Stimulated activated CD4-positive, alpha-beta T cell treated with anti-CD3 and anti-CD28 coated beads, Interleukin-2, amount 100 ng/mL, for 4 hours (primary cell): Measurements from ENCODE around the gene GRIK3.
"Not testable (repeated sequence)": the region's sequence is repeated elsewhere in the genome, so short reads cannot be mapped to it uniquely, and the experiment has no call there.

Experiments used
- DNase-seq: peaks from one replicate; pipeline ENCODE4 v3.0.0-alpha.2; 2020; ENCODE audit warnings: low read depth

Gene GRIK3

GRCh38 chr1:36909946-36910725 is 124.2 kb downstream of the GRIK3 start:
- DNase-seq = no peak

DNA sequence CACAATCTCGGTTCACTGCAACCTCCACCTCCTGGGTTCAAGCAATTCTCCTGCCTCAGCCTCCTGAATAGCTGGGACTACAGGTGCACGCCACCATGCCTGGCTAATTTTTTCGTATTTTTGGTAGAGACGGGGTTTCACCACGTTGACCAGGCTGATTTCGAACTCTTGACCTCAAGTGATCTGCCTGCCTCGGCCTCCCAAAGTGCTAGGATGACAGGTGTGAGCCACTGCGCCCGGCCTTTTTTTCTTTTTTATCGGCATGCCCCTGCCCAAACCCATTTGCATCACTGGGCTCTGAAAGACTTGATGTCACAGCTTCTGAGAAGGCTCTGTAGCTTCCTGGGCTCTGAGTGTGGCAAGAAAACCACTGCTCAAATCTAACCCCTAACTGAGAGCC is 125.0 kb downstream of the GRIK3 start:
- not testable (repeated sequence) for DNase-seq

DNA sequence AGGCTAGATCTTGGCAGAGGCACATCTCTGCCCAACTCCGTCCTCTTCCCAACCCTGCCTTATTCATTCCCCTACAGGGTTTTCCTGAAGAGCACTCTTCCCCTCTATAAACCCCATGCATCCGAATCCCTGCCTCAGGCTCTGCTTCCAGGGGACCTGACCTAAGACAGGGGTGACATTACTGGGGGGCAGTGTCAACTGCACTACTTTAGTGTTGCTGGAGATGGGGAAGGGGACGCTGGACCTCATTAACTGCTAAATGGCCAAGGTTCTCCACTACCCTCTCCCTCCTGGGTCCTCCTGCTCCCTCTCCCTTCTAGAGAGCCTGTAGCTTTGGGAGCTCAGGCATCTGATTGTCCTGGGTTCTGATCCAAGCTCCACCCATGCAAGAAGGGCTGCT is 126.2 kb downstream of the GRIK3 start:
- no peak for DNase-seq

DNA sequence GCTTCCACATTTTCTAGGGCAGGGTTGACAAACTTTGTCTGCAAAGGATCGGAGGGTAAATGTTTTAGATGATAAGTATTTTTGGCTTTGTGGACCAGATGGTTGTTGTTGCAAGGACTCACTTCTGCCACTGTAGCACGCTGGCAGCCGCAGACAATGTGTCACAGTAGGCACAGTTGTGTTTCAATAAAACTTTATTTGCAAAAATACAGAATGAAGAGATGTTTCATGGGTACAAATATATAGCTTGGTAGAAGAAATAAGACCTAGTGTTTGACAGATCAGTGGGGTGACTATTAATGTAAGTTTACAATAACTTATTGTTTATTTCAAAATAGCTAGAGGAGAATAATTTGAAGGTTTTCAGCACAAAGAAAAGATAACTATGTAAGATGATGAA is 127.8 kb downstream of the GRIK3 start:
- DNase-seq = no peak

DNA sequence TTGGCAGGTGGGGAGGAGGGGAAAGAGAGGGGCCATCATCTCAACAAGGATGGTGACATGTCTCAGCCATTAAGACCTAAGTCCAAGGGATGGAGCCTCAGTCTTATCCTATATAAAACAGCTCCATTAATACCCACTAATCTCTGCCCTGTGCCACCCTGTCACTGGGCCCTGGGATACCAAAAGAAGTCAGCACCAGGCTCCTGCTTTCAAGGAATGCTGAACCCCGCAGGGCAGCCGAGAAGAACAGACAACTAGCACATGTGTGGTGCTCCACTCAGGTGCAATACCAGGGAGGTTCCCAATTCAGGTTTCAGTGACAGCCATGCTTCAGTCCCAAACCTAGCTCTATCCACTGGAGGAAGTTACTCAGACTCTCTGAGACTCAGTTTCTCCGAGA is 128.4 kb downstream of the GRIK3 start:
- no peak for DNase-seq

DNA sequence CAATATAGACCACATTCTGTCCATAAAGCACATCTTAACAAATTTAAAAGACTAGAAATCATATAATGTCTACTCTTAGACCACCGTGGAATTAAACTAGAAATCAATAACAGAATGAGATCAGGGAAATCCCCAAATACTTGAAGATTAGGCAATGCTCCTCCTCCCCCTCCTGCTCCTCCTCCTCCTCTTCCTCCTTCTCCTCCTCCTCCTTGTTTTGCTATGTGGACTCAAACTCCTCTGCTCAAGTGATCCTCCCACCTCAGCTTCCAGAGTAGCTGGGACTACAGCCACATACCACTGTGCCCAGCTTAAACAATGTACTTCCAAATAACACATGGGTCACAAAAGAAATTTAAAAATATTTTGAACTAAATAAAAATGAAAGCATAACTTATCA is 134.2 kb downstream of the GRIK3 start:
- DNase-seq = no peak

DNA sequence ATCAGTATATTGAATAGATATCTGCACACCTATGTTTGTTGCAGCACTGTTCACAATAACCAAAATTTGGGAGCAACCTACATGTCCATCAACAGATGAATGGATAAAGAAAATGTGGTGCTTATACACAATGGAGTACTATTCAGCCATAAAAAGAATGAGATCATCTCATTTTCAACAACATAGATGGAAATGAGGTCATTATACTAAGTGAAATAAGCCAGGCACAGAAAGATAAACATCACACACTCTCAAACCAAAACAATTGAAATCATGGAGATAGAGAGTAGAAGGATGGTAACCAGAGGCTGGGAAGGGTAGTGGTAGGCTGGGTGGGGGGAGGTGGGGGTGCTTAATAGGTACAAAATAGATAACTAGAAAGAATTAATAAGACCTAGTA is 136.5 kb downstream of the GRIK3 start:
- DNase-seq = not testable (repeated sequence)

- DNase-seq = no peak
Measured at GRCh38 chr1:36894824-36895223, 139.5 kb downstream of the GRIK3 start.

GRCh38 chr1:36890776-36891175 is 143.5 kb downstream of the GRIK3 start:
- no peak for DNase-seq

DNA sequence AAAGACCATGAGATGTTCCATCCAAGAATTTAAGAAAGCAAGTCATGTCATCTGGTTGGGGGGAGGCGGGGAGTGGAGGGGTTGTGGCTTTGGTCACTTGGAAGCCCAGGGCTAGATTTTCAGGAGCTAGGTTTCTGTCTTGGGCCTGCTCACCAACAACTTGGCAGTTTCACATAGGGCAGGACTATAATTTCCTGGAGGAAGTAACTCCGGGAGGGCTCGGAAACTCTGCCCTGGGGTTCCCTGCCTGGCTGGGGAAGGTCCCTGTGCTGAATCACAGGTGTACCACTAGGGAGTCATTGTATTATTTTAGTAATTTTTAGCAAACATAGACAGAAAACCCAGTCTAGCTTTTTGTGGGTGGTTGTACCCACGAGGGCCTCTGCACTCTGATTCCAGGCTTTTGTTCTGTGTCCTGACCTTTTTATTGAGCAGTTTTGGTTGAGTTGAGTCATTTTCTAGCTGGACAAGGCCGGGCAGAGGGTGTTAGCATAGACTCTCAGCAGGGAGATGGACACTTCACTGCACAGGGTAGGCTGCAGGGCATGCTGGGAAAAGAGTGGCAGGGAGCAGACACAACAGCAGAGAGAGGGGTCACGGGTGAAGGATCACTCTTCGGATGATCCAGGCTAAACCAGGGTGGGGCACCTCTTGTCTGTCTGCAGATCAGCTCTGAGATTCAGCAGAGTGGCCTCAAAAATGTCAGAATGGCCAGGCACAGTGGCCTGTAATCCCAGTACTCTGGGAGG is 144.7 kb downstream of the GRIK3 start:
- no peak for DNase-seq

DNA sequence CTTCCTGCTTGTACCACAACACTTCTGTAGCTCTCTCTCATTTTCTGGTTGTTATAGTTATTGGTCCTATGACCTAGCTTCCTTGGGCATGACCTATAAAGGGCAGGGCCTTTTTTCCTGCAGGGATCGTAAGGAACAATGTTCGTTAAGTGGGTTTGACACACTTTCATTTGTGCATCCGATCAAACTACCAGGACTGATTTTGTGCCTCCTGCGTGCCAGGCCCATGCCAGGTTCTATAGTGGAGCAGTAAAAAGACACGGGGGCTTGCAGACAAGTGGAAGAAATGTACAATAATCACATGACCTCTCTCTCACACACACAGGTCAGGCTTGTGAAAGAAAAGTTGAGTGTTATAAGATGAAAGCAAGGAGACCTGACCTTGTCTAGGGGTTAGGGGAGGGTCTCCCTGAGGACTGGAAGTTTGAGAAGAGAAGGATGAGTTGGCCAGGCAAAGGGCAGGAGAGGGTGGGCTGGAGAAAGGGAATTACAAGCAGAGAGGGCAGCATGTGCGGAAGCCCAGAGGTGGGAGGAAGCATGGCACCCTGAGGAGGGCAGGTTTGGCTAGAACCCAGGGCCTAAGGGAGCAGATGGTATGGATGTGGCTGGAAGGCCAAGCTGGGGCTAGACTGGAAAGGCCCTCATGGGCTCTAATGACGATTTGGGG is 145.4 kb downstream of the GRIK3 start:
- no peak for DNase-seq

DNA sequence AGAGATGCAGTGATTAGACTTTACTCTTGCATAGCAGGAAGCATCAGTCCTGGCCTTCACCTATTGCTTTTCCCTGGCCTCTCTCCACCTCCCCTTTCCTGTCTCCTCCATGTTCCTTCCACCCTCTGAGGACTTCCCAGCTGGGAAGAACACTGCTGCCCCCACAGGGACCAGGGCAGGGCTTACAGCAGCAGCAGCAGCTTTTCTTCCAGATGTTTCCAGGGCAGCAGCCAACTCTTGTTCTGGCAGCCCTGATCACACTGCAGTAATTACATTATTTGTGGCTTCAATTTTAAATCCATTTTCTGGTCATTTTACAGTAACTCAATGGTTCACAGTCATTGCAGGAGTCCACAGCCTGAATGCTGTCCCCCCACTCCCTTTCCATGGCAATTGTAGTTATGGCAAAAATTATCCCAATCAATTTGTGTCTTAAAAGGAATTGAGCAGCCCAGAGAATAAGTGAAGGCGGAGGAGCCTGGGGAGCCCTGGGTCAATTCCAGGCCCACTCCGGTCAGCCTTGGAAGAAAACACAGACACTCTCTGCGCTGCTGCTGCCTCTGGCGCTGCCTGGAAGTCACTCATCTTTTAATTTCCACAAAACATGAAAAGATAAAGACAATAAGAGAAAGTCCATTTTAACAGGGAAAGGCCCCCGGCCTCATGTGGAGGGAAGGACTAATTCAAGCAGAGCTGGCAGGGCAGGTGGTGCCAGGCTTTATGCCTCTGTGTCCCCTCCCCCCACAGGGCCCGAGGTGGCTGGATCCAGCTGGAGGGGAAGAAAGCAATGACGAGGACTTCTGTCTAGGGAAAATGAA is 148.6 kb downstream of the GRIK3 start:
- DNase-seq = no peak

DNA sequence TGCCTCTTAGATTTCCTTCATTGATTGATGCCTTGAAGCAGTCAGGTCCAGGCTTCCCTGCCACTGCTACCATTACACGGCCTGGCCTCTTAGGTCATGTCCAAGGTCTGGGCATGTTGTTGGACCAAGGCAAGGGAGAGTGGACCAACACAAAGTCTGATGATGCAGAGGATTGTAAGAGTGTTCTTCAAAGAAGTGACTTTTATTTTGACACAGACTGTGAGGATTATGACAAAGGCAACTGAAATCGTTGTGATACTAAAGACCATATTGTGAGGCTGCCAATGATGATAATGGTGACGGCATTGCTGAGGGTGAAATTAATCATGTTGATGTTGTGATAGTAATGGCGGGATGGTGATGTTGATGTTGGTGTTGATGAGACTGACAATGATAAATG is 149.5 kb downstream of the GRIK3 start:
- no peak for DNase-seq

DNA sequence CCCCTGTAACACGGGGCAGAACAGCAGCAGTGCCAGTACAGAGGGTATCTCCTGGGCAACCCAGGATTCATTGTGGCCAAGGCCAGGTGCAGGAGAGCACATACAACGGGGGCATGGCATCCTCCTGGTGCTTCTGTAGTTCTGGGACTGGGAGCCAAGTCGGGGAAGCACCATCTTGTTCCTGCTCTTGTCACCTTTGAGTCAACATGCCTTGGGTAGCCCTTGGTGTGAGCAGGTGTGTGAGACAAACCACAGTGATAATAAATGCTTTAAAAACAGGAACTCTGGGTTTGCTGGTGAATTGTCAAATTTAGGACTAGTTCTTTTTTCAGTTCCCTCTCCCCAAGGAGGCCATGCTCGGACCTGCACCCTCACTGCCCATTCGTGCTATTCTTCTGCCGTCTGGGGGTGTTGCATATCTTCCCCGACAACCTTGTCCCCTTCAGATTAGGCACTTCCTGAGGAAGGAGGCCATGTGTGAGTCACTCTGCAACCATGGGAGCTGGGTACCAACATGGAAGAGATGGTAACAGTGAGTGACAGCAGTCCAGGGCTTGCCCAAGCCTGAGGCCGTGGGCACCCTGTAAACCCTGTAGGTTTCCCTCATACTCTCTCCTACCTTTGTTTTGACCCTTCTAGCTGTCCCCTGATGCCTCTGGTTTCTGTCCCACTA is 150.2 kb downstream of the GRIK3 start:
- DNase-seq = no peak

DNA sequence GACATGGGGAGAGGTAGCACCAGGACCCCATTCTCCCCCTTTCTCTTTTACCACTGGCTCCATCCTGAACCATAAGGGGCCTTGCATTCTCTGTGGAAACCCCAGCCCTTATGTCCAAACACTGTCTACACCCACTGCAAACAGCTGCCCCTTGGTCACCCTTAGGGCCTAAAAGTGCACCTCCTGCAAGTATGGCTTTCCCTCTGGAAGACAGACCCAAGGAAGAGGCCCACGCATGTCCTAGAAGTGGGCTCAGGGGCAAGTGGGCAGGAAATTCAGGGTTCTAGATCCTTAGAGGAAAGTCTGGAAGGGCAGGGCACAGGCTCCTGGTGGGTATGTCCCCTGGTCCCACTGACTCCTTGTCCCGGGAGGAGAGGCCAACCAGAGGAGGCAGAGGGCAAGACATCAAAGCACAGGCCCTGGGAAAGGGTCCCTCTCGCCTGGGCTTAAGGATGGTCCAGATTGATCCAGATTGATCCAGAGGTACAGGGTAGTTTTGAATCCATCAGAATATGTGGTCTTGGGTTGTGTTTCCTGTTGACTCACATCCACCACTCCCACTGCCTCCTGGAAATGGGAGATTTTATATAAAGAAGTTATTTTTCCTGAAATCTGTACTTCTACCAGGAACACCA is 150.9 kb downstream of the GRIK3 start:
- DNase-seq = no peak

GRCh38 chr1:36882536-36883285 is 151.6 kb downstream of the GRIK3 start:
- DNase-seq = no peak

DNA sequence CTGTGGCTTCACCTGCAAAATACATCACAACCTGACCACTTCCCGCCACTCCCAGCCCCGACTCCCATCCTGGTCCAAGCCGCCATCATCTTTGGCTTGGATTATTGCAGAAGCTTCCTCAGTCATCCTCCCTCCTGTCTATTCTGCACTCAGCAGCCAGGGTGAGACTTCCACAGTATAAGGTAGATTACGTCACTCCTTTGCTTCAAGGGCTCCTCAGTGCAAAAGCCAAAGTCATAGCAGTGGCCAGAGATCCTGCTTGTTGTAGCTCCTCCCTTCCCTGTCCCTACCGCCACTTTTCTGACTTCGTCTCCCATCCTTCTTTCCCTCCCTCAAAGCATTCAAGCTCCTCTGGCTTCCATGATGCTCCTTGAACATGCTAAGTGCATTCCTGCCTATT is 152.8 kb downstream of the GRIK3 start:
- DNase-seq = no peak

DNA sequence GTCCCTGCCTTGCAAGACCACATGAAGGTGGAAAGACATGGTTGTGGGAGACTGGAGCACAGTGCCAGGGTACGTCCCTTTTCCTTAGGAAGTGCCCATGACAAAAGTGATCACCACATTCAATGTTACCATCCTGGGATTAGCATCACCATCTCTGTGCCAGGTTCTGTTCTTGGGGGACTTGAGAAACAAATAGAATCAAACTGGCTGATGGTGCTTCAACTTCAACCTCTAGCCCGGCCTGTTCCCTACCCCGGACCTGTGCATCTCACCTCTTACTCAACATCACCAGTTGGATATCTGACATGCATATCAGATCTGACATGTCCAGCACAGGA is 153.3 kb downstream of the GRIK3 start:
- DNase-seq = no peak

DNA sequence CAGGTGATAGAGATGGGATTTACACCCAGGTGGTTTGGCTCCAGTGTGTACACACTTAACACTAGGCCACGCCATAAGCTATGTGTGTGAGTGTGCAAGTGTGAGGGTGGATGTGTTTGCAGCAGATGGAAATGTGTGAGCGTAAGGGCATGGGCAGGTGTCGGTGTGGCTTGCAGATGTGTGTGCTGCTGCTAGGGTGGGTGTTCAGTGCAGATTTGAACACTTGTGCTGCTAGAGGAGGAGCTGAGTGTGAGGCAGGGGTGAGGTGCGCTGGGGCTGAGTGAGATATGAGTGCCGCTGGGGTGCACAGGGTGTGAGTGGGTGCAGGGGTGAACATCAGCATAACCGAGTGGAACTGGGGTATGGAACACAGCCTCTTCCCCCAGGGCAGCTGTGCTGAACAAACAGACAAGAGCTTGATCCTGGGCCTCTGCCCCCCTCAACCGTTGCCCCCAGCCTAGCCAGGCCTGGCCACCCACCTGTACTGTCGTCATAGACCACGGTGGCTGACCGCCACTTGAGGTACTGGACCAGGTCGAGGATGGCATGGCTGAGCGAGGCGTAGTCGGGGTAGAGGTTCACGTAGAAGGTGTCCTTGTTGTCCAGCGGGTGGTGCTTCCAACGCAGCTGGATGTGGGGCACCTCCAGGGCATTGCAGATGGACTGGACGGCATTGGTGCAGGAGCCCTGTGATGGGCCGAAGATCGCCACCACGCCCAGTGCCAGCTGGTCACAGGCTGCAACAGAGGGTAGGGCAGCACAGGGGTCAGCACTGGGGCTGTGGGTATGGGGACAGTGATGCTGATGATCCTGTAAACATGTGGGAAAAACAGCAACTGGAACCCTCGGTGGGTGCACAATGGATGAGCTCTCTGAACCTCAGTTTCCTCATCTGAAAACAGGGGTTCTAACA is 153.9 kb downstream of the GRIK3 start:
- DNase-seq = no peak
